ENCODE results near the gene IRX2.

Gene IRX2

GRCh38 chr5:2714805-2715204, 36.7 kb downstream of the IRX2 start:
- Histone ChIP-seq H3K36me3 (no peaks in the 10 kb centered on the region), H3K9me3 (no peaks in the 10 kb centered on the region), H3K27me3 (no peaks in the 10 kb centered on the region), H3K27ac (no peak overlapping the region), H3K4me1 (ENCODE audit: control insufficient read depth in 1 of 2, insufficient read depth in 1 of 2, low read depth in 1 of 2, low read length in 1 of 2) (no peaks in the 10 kb centered on the region), H3K4me3 (ENCODE audit: low read depth in 1 of 2, low read length in 1 of 2) (no peak overlapping the region)
- TF ChIP-seq CTCF (IDR thresholded peaks at IDR 0.05), result no peak

GRCh38 chr5:2714026-2714425, 37.5 kb downstream of the IRX2 start:
- TF ChIP-seq CTCF (IDR thresholded peaks at IDR 0.05), result no peak
- no peaks in the 10 kb centered on the region for H3K36me3 ChIP-seq
- H3K4me3 ChIP-seq (ENCODE audit: low read depth in 1 of 2, low read length in 1 of 2), result no peak overlapping the region
- H3K9me3 ChIP-seq, result no peaks in the 10 kb centered on the region
- H3K27me3 ChIP-seq, result no peaks in the 10 kb centered on the region
- H3K4me1 ChIP-seq (ENCODE audit: control insufficient read depth in 1 of 2, insufficient read depth in 1 of 2, low read depth in 1 of 2, low read length in 1 of 2), result no peaks in the 10 kb centered on the region
- no peak overlapping the region for H3K27ac ChIP-seq

GRCh38 chr5:2711446-2712425, 39.7 kb downstream of the IRX2 start:
- H3K4me3 ChIP-seq (ENCODE audit: low read depth in 1 of 2, low read length in 1 of 2), result no peak overlapping the region
- no peaks in the 10 kb centered on the region for H3K36me3 ChIP-seq
- no peaks in the 10 kb centered on the region for H3K27me3 ChIP-seq
- no peak overlapping the region for H3K27ac ChIP-seq
- H3K4me1 ChIP-seq (ENCODE audit: control insufficient read depth in 1 of 2, insufficient read depth in 1 of 2, low read depth in 1 of 2, low read length in 1 of 2), result no peaks in the 10 kb centered on the region
- TF ChIP-seq CTCF (IDR thresholded peaks at IDR 0.05), result no peak
- H3K9me3 ChIP-seq, result no peaks in the 10 kb centered on the region

GRCh38 chr5:2710910-2711309, 40.6 kb downstream of the IRX2 start:
- Histone ChIP-seq H3K4me3 (ENCODE audit: low read depth in 1 of 2, low read length in 1 of 2) (no peak overlapping the region), H3K27ac (no peak overlapping the region), H3K9me3 (no peaks in the 10 kb centered on the region), H3K4me1 (ENCODE audit: control insufficient read depth in 1 of 2, insufficient read depth in 1 of 2, low read depth in 1 of 2, low read length in 1 of 2) (no peaks in the 10 kb centered on the region), H3K36me3 (no peaks in the 10 kb centered on the region), H3K27me3 (no peaks in the 10 kb centered on the region)
- TF ChIP-seq CTCF (IDR thresholded peaks at IDR 0.05), result no peak

DNA sequence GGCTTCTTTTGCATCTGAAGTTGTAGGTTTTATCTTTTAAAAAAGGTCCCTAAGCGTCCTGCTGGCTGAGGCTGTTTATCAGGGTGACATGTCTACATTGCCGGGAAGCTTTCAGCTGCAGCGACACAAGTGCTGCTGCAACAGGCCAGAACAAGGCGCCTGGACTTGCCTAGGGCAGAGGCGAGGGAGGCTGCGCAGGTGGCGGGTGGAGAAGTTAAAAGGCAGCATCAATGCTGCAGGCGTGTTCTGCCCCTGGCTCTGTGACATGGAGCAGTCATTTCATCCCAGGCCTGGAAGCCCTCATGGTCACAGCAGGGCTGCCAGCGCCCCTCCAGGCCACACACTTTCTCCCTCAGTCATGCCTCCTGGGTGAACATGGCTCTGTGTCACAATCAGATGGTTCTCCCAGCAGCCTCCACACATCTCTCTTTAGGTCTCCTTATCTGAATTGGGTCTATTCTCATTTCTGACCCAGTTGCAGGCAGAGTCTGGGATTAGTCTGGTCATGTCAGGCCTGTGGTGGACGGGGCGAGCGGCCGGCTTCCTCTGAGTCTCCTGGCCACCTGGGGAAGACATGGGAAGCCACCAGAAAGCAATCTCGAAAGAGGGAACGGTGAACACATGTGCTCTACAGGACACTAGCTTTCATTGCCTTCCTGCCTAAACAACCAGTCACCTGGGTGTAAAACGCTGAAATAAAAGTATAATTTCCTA, 41.3 kb downstream of the IRX2 start:
- H3K27ac ChIP-seq, result no peak overlapping the region
- H3K36me3 ChIP-seq, result no peaks in the 10 kb centered on the region
- TF ChIP-seq CTCF (IDR thresholded peaks at IDR 0.05), result no peak
- H3K27me3 ChIP-seq, result no peaks in the 10 kb centered on the region
- H3K4me1 ChIP-seq (ENCODE audit: control insufficient read depth in 1 of 2, insufficient read depth in 1 of 2, low read depth in 1 of 2, low read length in 1 of 2), result no peaks in the 10 kb centered on the region
- no peaks in the 10 kb centered on the region for H3K9me3 ChIP-seq
- no peak overlapping the region for H3K4me3 ChIP-seq (ENCODE audit: low read depth in 1 of 2, low read length in 1 of 2)

Data from neutrophil (primary cell).